GM23338 (cell line): Measurements from ENCODE around the gene SUSD4. TPM values are rescaled to one million over a fixed set of nuclear protein-coding genes. Genes with fewer than 3 reads are reported as not detected.
A peak's percentile ranks its signal among the peaks of the same experiment; 100 is the strongest.

Experiments used
- ATAC-seq: fragments of 200-7000 bp; cut with Tn5 transposase; 3 replicates; pipeline ENCODE4 v1.9.1; 2020
- DNase-seq: peaks from one replicate; pipeline ENCODE4 v3.0.0-alpha.2; 2015; ENCODE audit warnings: low spot score
- H2AFZ ChIP-seq: fragments of 200-600 bp; sonication (generic); 2 replicates; pipeline ENCODE4 v1.8.0; 2016; ENCODE audit warnings: antibody characterized with exemption, mild to moderate bottlenecking, moderate library complexity
- H3F3A ChIP-seq: fragments of 200-600 bp; sonication (generic); replicated peaks from 2 replicates; pipeline ENCODE4 v1.8.0; 2017; ENCODE audit warnings: antibody characterized with exemption, mixed run types, low read depth
- H3K27ac ChIP-seq: fragments of 200-600 bp; sonication (generic); 2 replicates; pipeline ENCODE4 v1.6.1; 2016; ENCODE audit warnings: low read depth
- H3K27me3 ChIP-seq: fragments of 200-600 bp; sonication (generic); 2 replicates; pipeline ENCODE4 v1.8.0; 2016; ENCODE audit warnings: mild to moderate bottlenecking, mixed run types, moderate library complexity; ENCODE audit not compliant: insufficient read depth
- H3K36me3 ChIP-seq: fragments of 200-600 bp; sonication (generic); 2 replicates; pipeline ENCODE4 v1.8.0; 2016; ENCODE audit warnings: mild to moderate bottlenecking; ENCODE audit not compliant: insufficient read depth
- H3K4me1 ChIP-seq: fragments of 200-600 bp; sonication (generic); 2 replicates; pipeline ENCODE4 v1.8.0; 2016; ENCODE audit warnings: mild to moderate bottlenecking, moderate library complexity; ENCODE audit not compliant: insufficient read depth
- H3K4me2 ChIP-seq: fragments of 200-600 bp; sonication (generic); 2 replicates; pipeline ENCODE4 v1.7.1; 2017; ENCODE audit warnings: mixed run types
- H3K4me3 ChIP-seq: fragments of 200-600 bp; sonication (generic); 2 replicates; pipeline ENCODE4 v1.6.1; 2016; ENCODE audit warnings: mixed run types
- H3K79me2 ChIP-seq: fragments of 200-600 bp; sonication (generic); replicated peaks from 2 replicates; pipeline ENCODE4 v1.8.0; 2017; ENCODE audit warnings: mild to moderate bottlenecking; ENCODE audit not compliant: insufficient read depth
- H3K9me2 ChIP-seq: fragments of 200-600 bp; sonication (generic); 2 replicates; pipeline ENCODE4 v1.8.0; 2017; ENCODE audit not compliant: insufficient read depth
- H4K20me1 ChIP-seq: fragments of 200-600 bp; sonication (generic); replicated peaks from 2 replicates; pipeline ENCODE4 v1.8.0; 2017; ENCODE audit warnings: mild to moderate bottlenecking; ENCODE audit not compliant: insufficient read depth
- H3K27ac Mint-ChIP-seq: 2 replicates; pipeline ENCODE4 v1.8.0; 2020; ENCODE audit warnings: inconsistent platforms, mild to moderate bottlenecking, moderate library complexity, mixed read lengths
- H3K27me3 Mint-ChIP-seq: 3 replicates; pipeline ENCODE4 v1.8.0; 2022; ENCODE audit warnings: low read depth, mild to moderate bottlenecking, moderate library complexity, mixed read lengths, inconsistent platforms; ENCODE audit not compliant: insufficient read depth, poor library complexity
- H3K36me3 Mint-ChIP-seq: 3 replicates; pipeline ENCODE4 v1.8.0; 2021; ENCODE audit warnings: low read depth, mild to moderate bottlenecking, inconsistent platforms, moderate library complexity, mixed read lengths
- H3K4me1 Mint-ChIP-seq: 3 replicates; pipeline ENCODE4 v1.8.0; 2020; ENCODE audit warnings: mild to moderate bottlenecking, inconsistent platforms, mixed read lengths
- H3K4me3 Mint-ChIP-seq: 3 replicates; pipeline ENCODE4 v1.8.0; 2021; ENCODE audit warnings: moderate library complexity, mild to moderate bottlenecking, inconsistent platforms, mixed read lengths
- H3K9me3 Mint-ChIP-seq: 3 replicates; pipeline ENCODE4 v1.8.0; 2020; ENCODE audit warnings: moderate library complexity, mild to moderate bottlenecking, inconsistent platforms, mixed read lengths
- CREB1 ChIP-seq: fragments of 250-450 bp; sonication (Bioruptor Pico); IDR thresholded peaks from 2 replicates; pipeline ENCODE4 v1.5.0; 2020; ENCODE audit warnings: low read depth, mild to moderate bottlenecking, moderate library complexity
- EZH2 ChIP-seq: fragments of 200-600 bp; sonication (generic); IDR thresholded peaks from one replicate; pipeline ENCODE4 v1.8.0; 2017; ENCODE audit warnings: antibody characterized with exemption, mild to moderate bottlenecking, low read depth; ENCODE audit not compliant: unreplicated experiment
- EZH2phosphoT487 ChIP-seq: fragments of 200-600 bp; sonication (generic); IDR thresholded peaks from one replicate; pipeline ENCODE4 v1.8.1; 2018; ENCODE audit warnings: antibody characterized with exemption; ENCODE audit not compliant: unreplicated experiment
- JUNB ChIP-seq: IDR thresholded peaks from one replicate; pipeline ENCODE4 v1.6.1; 2016; ENCODE audit warnings: antibody characterized with exemption; ENCODE audit not compliant: unreplicated experiment
- NANOG ChIP-seq: IDR thresholded peaks from 2 replicates; pipeline ENCODE4 v1.6.1; 2016; ENCODE audit warnings: antibody characterized with exemption, borderline replicate concordance
- POLR2AphosphoS5 ChIP-seq: IDR thresholded peaks from 2 replicates; pipeline ENCODE4 v1.6.1; 2016; ENCODE audit warnings: antibody characterized with exemption, low read depth
- STAT1 ChIP-seq: IDR thresholded peaks from one replicate; pipeline ENCODE4 v1.6.1; 2016; ENCODE audit warnings: antibody characterized with exemption; ENCODE audit not compliant: unreplicated experiment
- ZNF114 ChIP-seq: fragments of 250-450 bp; sonication (Bioruptor Pico); IDR thresholded peaks from 2 replicates; pipeline ENCODE4 v1.5.0; 2020; ENCODE audit warnings: mild to moderate bottlenecking, moderate library complexity
- ZNF331 ChIP-seq: fragments of 250-450 bp; sonication (Bioruptor Pico); IDR thresholded peaks from 2 replicates; pipeline ENCODE4 v1.5.0; 2020; ENCODE audit warnings: low read depth, mild to moderate bottlenecking, moderate library complexity
- polyA plus RNA-seq: library from polyadenylated mRNA; unstranded; fragments of >200 nt; fragmentation: Nextera tagmentation; extraction: Ambion mirVana; gene quantifications from 2 replicates; pipeline ENCODE4 v1.2.1, GENCODE V29; 2016
- total RNA-seq: library from RNA; depleted of rRNA; stranded (reverse); fragments of >200 nt; shearing (Covaris generic); gene quantifications from 2 replicates; pipeline ENCODE4 v1.2.3, GENCODE V29; 2014
- TF ChIP-seq, protein P1 (sequence below), 2 experiments: fragments of 200-600 bp in 1 of 2; sonication (generic) in 1 of 2; conservative IDR thresholded peaks; 2 replicates each; pipeline versions ENCODE4 v1.5.1 to v1.6.1; 2016 to 2017; ENCODE audit warnings: antibody characterized with exemption in 2 of 2, low read depth in 2 of 2, mild to moderate bottlenecking in 2 of 2, moderate library complexity in 1 of 2
- TF ChIP-seq, protein P2 (sequence below): fragments of 250-450 bp; sonication (Bioruptor Pico); IDR thresholded peaks from 2 replicates; pipeline ENCODE4 v1.5.0; 2020; ENCODE audit warnings: mild to moderate bottlenecking, moderate library complexity
- TF ChIP-seq, protein P3 (sequence below): IDR thresholded peaks from one replicate; pipeline ENCODE4 v1.6.1; 2018; ENCODE audit warnings: antibody characterized with exemption; ENCODE audit not compliant: unreplicated experiment
- TF ChIP-seq, protein P4 (sequence below): IDR thresholded peaks from 2 replicates; pipeline ENCODE4 v1.6.1; 2016; ENCODE audit warnings: antibody characterized with exemption

Gene SUSD4
- total and polyA plus RNA-seq, 2 experiments from 2014 or later, result 2.3 to 3.6 TPM

DNA sequence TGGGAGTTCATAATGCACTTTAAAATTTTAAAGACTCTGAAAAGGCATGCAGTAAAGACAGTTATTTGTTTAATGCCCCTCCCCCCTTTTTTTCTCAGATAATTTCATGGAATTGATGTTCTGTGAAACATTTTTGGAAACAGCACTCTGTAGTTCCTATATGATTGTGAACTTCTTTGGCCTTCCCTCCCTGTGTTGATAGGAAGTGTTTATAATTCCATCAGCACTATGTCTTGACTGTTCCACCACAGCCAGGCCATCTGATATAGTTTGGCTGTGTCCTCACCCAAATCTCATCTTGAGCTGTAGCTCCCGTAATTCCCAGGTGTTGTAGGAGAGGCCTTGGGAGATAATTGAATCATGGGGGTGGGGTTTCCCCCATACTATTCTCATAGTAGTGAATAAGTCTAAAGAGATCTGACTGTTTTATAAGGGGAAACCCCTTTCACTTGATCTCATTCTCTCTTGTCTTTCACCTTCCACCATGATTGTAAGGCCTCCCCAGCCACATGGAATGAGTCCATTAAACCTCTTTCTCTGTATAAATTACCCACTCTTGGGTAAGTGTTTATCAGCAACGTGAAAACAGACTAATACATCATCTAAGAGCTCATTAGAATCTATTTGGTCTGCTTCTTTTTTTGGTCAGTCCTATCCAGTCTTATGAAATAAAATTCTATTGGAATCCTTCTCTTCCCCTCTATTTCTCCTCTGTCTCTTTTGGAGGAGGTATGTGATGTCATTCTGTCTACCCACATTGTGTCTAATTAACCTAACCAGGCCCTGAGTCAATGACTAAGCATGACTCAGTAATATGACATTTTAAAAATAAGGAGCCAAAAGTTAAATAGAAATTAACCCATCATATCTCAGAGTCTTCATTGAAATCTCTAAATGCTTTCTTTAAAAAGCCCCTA, 38.2 kb upstream of the SUSD4 start:
- no peak for ATAC-seq
- no peaks in the 10 kb centered on the region for H3K27me3 ChIP-seq
- no peak overlapping the region for H3K27ac ChIP-seq
- H3K27me3 Mint-ChIP-seq, result peaks cover 2% of the 10 kb centered on the region
- DNase-seq, result no peak
- H3K36me3 Mint-ChIP-seq, result peaks cover 5% of the 10 kb centered on the region; the same call in 2 of the 3 replicates
- peaks cover 5% of the 10 kb centered on the region; the same call in 1 of the 3 replicates for H3K4me1 Mint-ChIP-seq
- no peak overlapping the region for H3K4me2 ChIP-seq
- no peaks in the 10 kb centered on the region for H3K4me1 ChIP-seq
- H3K79me2 ChIP-seq, result no peaks in the 10 kb centered on the region
- no peaks in the 10 kb centered on the region for H3F3A ChIP-seq
- H3K9me2 ChIP-seq, result peaks cover 5% of the 10 kb centered on the region
- TF ChIP-seq CREB1 (no peak), JUNB (no peak), ZNF331 (CRISPR knock-in tag) (no peak), ZNF114 (CRISPR knock-in tag) (no peak), NANOG (no peak), STAT1 (no peak), EZH2phosphoT487 (no peak), POLR2AphosphoS5 (no peak), EZH2 (no peak)
- TF ChIP-seq, protein P1, sequence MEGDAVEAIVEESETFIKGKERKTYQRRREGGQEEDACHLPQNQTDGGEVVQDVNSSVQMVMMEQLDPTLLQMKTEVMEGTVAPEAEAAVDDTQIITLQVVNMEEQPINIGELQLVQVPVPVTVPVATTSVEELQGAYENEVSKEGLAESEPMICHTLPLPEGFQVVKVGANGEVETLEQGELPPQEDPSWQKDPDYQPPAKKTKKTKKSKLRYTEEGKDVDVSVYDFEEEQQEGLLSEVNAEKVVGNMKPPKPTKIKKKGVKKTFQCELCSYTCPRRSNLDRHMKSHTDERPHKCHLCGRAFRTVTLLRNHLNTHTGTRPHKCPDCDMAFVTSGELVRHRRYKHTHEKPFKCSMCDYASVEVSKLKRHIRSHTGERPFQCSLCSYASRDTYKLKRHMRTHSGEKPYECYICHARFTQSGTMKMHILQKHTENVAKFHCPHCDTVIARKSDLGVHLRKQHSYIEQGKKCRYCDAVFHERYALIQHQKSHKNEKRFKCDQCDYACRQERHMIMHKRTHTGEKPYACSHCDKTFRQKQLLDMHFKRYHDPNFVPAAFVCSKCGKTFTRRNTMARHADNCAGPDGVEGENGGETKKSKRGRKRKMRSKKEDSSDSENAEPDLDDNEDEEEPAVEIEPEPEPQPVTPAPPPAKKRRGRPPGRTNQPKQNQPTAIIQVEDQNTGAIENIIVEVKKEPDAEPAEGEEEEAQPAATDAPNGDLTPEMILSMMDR (conservative IDR thresholded peaks at IDR 0.05; ENCODE audit: low read depth in 2 of 2), result no peak
- TF ChIP-seq, protein P2, sequence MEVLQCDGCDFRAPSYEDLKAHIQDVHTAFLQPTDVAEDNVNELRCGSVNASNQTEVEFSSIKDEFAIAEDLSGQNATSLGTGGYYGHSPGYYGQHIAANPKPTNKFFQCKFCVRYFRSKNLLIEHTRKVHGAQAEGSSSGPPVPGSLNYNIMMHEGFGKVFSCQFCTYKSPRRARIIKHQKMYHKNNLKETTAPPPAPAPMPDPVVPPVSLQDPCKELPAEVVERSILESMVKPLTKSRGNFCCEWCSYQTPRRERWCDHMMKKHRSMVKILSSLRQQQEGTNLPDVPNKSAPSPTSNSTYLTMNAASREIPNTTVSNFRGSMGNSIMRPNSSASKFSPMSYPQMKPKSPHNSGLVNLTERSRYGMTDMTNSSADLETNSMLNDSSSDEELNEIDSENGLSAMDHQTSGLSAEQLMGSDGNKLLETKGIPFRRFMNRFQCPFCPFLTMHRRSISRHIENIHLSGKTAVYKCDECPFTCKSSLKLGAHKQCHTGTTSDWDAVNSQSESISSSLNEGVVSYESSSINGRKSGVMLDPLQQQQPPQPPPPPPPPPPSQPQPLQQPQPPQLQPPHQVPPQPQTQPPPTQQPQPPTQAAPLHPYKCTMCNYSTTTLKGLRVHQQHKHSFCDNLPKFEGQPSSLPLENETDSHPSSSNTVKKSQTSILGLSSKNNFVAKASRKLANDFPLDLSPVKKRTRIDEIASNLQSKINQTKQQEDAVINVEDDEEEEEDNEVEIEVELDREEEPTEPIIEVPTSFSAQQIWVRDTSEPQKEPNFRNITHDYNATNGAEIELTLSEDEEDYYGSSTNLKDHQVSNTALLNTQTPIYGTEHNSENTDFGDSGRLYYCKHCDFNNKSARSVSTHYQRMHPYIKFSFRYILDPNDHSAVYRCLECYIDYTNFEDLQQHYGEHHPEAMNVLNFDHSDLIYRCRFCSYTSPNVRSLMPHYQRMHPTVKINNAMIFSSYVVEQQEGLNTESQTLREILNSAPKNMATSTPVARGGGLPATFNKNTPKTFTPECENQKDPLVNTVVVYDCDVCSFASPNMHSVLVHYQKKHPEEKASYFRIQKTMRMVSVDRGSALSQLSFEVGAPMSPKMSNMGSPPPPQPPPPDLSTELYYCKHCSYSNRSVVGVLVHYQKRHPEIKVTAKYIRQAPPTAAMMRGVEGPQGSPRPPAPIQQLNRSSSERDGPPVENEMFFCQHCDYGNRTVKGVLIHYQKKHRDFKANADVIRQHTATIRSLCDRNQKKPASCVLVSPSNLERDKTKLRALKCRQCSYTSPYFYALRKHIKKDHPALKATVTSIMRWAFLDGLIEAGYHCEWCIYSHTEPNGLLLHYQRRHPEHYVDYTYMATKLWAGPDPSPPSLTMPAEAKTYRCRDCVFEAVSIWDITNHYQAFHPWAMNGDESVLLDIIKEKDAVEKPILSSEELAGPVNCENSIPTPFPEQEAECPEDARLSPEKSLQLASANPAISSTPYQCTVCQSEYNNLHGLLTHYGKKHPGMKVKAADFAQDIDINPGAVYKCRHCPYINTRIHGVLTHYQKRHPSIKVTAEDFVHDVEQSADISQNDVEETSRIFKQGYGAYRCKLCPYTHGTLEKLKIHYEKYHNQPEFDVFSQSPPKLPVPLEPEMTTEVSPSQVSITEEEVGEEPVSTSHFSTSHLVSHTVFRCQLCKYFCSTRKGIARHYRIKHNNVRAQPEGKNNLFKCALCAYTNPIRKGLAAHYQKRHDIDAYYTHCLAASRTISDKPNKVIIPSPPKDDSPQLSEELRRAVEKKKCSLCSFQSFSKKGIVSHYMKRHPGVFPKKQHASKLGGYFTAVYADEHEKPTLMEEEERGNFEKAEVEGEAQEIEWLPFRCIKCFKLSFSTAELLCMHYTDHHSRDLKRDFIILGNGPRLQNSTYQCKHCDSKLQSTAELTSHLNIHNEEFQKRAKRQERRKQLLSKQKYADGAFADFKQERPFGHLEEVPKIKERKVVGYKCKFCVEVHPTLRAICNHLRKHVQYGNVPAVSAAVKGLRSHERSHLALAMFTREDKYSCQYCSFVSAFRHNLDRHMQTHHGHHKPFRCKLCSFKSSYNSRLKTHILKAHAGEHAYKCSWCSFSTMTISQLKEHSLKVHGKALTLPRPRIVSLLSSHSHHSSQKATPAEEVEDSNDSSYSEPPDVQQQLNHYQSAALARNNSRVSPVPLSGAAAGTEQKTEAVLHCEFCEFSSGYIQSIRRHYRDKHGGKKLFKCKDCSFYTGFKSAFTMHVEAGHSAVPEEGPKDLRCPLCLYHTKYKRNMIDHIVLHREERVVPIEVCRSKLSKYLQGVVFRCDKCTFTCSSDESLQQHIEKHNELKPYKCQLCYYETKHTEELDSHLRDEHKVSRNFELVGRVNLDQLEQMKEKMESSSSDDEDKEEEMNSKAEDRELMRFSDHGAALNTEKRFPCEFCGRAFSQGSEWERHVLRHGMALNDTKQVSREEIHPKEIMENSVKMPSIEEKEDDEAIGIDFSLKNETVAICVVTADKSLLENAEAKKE, result no peak
- TF ChIP-seq, protein P3, sequence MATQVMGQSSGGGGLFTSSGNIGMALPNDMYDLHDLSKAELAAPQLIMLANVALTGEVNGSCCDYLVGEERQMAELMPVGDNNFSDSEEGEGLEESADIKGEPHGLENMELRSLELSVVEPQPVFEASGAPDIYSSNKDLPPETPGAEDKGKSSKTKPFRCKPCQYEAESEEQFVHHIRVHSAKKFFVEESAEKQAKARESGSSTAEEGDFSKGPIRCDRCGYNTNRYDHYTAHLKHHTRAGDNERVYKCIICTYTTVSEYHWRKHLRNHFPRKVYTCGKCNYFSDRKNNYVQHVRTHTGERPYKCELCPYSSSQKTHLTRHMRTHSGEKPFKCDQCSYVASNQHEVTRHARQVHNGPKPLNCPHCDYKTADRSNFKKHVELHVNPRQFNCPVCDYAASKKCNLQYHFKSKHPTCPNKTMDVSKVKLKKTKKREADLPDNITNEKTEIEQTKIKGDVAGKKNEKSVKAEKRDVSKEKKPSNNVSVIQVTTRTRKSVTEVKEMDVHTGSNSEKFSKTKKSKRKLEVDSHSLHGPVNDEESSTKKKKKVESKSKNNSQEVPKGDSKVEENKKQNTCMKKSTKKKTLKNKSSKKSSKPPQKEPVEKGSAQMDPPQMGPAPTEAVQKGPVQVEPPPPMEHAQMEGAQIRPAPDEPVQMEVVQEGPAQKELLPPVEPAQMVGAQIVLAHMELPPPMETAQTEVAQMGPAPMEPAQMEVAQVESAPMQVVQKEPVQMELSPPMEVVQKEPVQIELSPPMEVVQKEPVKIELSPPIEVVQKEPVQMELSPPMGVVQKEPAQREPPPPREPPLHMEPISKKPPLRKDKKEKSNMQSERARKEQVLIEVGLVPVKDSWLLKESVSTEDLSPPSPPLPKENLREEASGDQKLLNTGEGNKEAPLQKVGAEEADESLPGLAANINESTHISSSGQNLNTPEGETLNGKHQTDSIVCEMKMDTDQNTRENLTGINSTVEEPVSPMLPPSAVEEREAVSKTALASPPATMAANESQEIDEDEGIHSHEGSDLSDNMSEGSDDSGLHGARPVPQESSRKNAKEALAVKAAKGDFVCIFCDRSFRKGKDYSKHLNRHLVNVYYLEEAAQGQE, result no peak
- TF ChIP-seq, protein P4, sequence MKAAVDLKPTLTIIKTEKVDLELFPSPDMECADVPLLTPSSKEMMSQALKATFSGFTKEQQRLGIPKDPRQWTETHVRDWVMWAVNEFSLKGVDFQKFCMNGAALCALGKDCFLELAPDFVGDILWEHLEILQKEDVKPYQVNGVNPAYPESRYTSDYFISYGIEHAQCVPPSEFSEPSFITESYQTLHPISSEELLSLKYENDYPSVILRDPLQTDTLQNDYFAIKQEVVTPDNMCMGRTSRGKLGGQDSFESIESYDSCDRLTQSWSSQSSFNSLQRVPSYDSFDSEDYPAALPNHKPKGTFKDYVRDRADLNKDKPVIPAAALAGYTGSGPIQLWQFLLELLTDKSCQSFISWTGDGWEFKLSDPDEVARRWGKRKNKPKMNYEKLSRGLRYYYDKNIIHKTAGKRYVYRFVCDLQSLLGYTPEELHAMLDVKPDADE, result no peak
- H3K9me3 Mint-ChIP-seq, result peaks cover 3% of the 10 kb centered on the region; the same call in 2 of the 3 replicates
- H3K36me3 ChIP-seq, result no peaks in the 10 kb centered on the region
- no peak overlapping the region for H3K4me3 ChIP-seq
- H2AFZ ChIP-seq, result peak overlapping the region; percentile 29; the same call in 1 of the 2 replicates
- no peak overlapping the region for H3K27ac Mint-ChIP-seq
- no peaks in the 10 kb centered on the region for H4K20me1 ChIP-seq
- no peak overlapping the region for H3K4me3 Mint-ChIP-seq
